ENCODE results near the gene C4A. TPM values are rescaled to one million over a fixed set of nuclear protein-coding genes. Genes with fewer than 3 reads are reported as not detected.
A peak's percentile ranks its signal among the peaks of the same experiment; 100 is the strongest.

The C4A gene
- total RNA-seq, 1 donor from 2014 or later = 4.6 TPM

GRCh38 chr6:31946370-31946885 is 35.4 kb upstream of the C4A start:
- Mint-ChIP-seq H3K27ac (ENCODE audit: unreplicated experiment) (no peak overlapping the region), H3K4me3 (ENCODE audit: unreplicated experiment) (peak overlapping the region; percentile 54), H3K27me3 (ENCODE audit: low read depth, unreplicated experiment) (peaks cover 55% of the 10 kb centered on the region), H3K9me3 (ENCODE audit: unreplicated experiment) (no peaks in the 10 kb centered on the region), H3K36me3 (ENCODE audit: low read depth, unreplicated experiment) (peaks cover 10% of the 10 kb centered on the region), H3K4me1 (ENCODE audit: low read depth, unreplicated experiment) (peaks cover 11% of the 10 kb centered on the region)
- H3K79me2 ChIP-seq (ENCODE audit: insufficient read depth, low read length) = no peaks in the 10 kb centered on the region
- H3K27me3 ChIP-seq (ENCODE audit: insufficient read depth, low read length) = peaks cover 11% of the 10 kb centered on the region
- DNase-seq (ENCODE audit: low read depth) (no peak), FAIRE-seq (no peak)
- H3K4me3 ChIP-seq (ENCODE audit: insufficient read depth, low read depth, low read length) = no peak overlapping the region
- peaks cover 5% of the 10 kb centered on the region for H3K36me3 ChIP-seq (ENCODE audit: insufficient read depth, low read length)
- no peak overlapping the region for H2AFZ ChIP-seq (ENCODE audit: low read depth, low read length)
- no peaks in the 10 kb centered on the region for H3K9me3 ChIP-seq (ENCODE audit: insufficient read depth, low read depth, low read length)
- H4K20me1 ChIP-seq (ENCODE audit: insufficient read depth, low read length) = no peaks in the 10 kb centered on the region
- no peak for TF ChIP-seq EZH2 (IDR thresholded peaks at IDR 0.05; ENCODE audit: insufficient read depth, low read length)
- TF ChIP-seq CTCF (IDR thresholded peaks at IDR 0.05; ENCODE audit: insufficient read depth, low read depth, low read length) = no peak
- H3K27ac ChIP-seq (ENCODE audit: low read depth, low read length) = no peak overlapping the region
- peak overlapping the region; percentile 78 for H3K4me2 ChIP-seq (ENCODE audit: low read length)
- peaks cover 7% of the 10 kb centered on the region for H3K4me1 ChIP-seq (ENCODE audit: insufficient read depth, low read length)
- no peak overlapping the region for H3K9ac ChIP-seq (ENCODE audit: low read length)

- Mint-ChIP-seq H3K9me3 (ENCODE audit: unreplicated experiment) (no peaks in the 10 kb centered on the region), H3K27ac (ENCODE audit: unreplicated experiment) (no peak overlapping the region), H3K27me3 (ENCODE audit: low read depth, unreplicated experiment) (peaks cover 53% of the 10 kb centered on the region), H3K36me3 (ENCODE audit: low read depth, unreplicated experiment) (peaks cover 10% of the 10 kb centered on the region), H3K4me3 (ENCODE audit: unreplicated experiment) (peak overlapping the region; percentile 27), H3K4me1 (ENCODE audit: low read depth, unreplicated experiment) (peaks cover 11% of the 10 kb centered on the region)
- Histone ChIP-seq H3K4me3 (ENCODE audit: insufficient read depth, low read depth, low read length) (no peak overlapping the region), H3K27ac (ENCODE audit: low read depth, low read length) (no peak overlapping the region), H3K4me2 (ENCODE audit: low read length) (no peak overlapping the region), H3K27me3 (ENCODE audit: insufficient read depth, low read length) (peaks cover 11% of the 10 kb centered on the region), H4K20me1 (ENCODE audit: insufficient read depth, low read length) (no peaks in the 10 kb centered on the region), H3K9ac (ENCODE audit: low read length) (no peak overlapping the region), H3K4me1 (ENCODE audit: insufficient read depth, low read length) (peaks cover 7% of the 10 kb centered on the region), H3K9me3 (ENCODE audit: insufficient read depth, low read depth, low read length) (no peaks in the 10 kb centered on the region), H2AFZ (ENCODE audit: low read depth, low read length) (no peak overlapping the region), H3K36me3 (ENCODE audit: insufficient read depth, low read length) (peaks cover 9% of the 10 kb centered on the region), H3K79me2 (ENCODE audit: insufficient read depth, low read length) (no peaks in the 10 kb centered on the region)
- TF ChIP-seq EZH2 (IDR thresholded peaks at IDR 0.05; ENCODE audit: insufficient read depth, low read length) = no peak
- TF ChIP-seq CTCF (IDR thresholded peaks at IDR 0.05; ENCODE audit: insufficient read depth, low read depth, low read length) = no peak
- no peak for FAIRE-seq
- no peak for DNase-seq (ENCODE audit: low read depth)
Observed at GRCh38 chr6:31947070-31947675, 34.7 kb upstream of the C4A start.

GRCh38 chr6:31947864-31948263 is 34.0 kb upstream of the C4A start:
- H3K27ac Mint-ChIP-seq (ENCODE audit: unreplicated experiment) = no peak overlapping the region
- Histone ChIP-seq H3K9me3 (ENCODE audit: insufficient read depth, low read depth, low read length) (no peaks in the 10 kb centered on the region), H3K4me2 (ENCODE audit: low read length) (no peak overlapping the region), H3K9ac (ENCODE audit: low read length) (no peak overlapping the region), H3K36me3 (ENCODE audit: insufficient read depth, low read length) (peaks cover 10% of the 10 kb centered on the region), H3K79me2 (ENCODE audit: insufficient read depth, low read length) (no peaks in the 10 kb centered on the region), H2AFZ (ENCODE audit: low read depth, low read length) (no peak overlapping the region), H3K27ac (ENCODE audit: low read depth, low read length) (no peak overlapping the region), H3K4me1 (ENCODE audit: insufficient read depth, low read length) (peaks cover 7% of the 10 kb centered on the region), H4K20me1 (ENCODE audit: insufficient read depth, low read length) (no peaks in the 10 kb centered on the region), H3K27me3 (ENCODE audit: insufficient read depth, low read length) (peaks cover 5% of the 10 kb centered on the region), H3K4me3 (ENCODE audit: insufficient read depth, low read depth, low read length) (no peak overlapping the region)
- peaks cover 46% of the 10 kb centered on the region for H3K27me3 Mint-ChIP-seq (ENCODE audit: low read depth, unreplicated experiment)
- H3K36me3 Mint-ChIP-seq (ENCODE audit: low read depth, unreplicated experiment) = peaks cover 13% of the 10 kb centered on the region
- FAIRE-seq (no peak), DNase-seq (ENCODE audit: low read depth) (no peak)
- peaks cover 11% of the 10 kb centered on the region for H3K4me1 Mint-ChIP-seq (ENCODE audit: low read depth, unreplicated experiment)
- no peaks in the 10 kb centered on the region for H3K9me3 Mint-ChIP-seq (ENCODE audit: unreplicated experiment)
- no peak for TF ChIP-seq EZH2 (IDR thresholded peaks at IDR 0.05; ENCODE audit: insufficient read depth, low read length)
- TF ChIP-seq CTCF (IDR thresholded peaks at IDR 0.05; ENCODE audit: insufficient read depth, low read depth, low read length) = no peak
- no peak overlapping the region for H3K4me3 Mint-ChIP-seq (ENCODE audit: unreplicated experiment)

Data from astrocyte (in vitro differentiated cells and primary cell).